IPS-18c (cell line): ENCODE results near the gene MIB1.
"Not testable (repeated sequence)": the region's sequence is repeated elsewhere in the genome, so short reads cannot be mapped to it uniquely, and the experiment has no call there.

ENCODE experiments used
- H3K4me3 ChIP-seq: 2 replicates; pipeline ENCODE4 v1.7.0; 2013; ENCODE audit warnings: low read depth, mild to moderate bottlenecking, low read length, moderate library complexity; ENCODE audit not compliant: insufficient read depth
- H3K9me3 ChIP-seq: one replicate; pipeline ENCODE4 v1.6.1; 2013; ENCODE audit warnings: mild to moderate bottlenecking, low read length, moderate library complexity; ENCODE audit not compliant: control insufficient read depth, insufficient read depth

Gene MIB1

GRCh38 chr18:21777814-21778213 lies 37.2 kb downstream of the MIB1 start:
- Histone ChIP-seq H3K4me3 (no peak overlapping the region), H3K9me3 (no peaks in the 10 kb centered on the region)

GRCh38 chr18:21786526-21786925 lies 45.9 kb downstream of the MIB1 start:
- Histone ChIP-seq H3K9me3 (no peaks in the 10 kb centered on the region), H3K4me3 (no peak overlapping the region)

GRCh38 chr18:21796089-21796488 lies 55.5 kb downstream of the MIB1 start:
- not testable (repeated sequence) for H3K9me3 ChIP-seq, H3K4me3 ChIP-seq

GRCh38 chr18:21798126-21798525 lies 57.5 kb downstream of the MIB1 start:
- H3K4me3 ChIP-seq = no peak overlapping the region
- H3K9me3 ChIP-seq = no peaks in the 10 kb centered on the region

- H3K9me3 ChIP-seq = no peaks in the 10 kb centered on the region
- H3K4me3 ChIP-seq = no peak overlapping the region
Measured at GRCh38 chr18:21799721-21800120, 59.1 kb downstream of the MIB1 start.

- Histone ChIP-seq H3K4me3 (no peak overlapping the region), H3K9me3 (no peaks in the 10 kb centered on the region)
Measured at GRCh38 chr18:21803495-21803894, 62.9 kb downstream of the MIB1 start.

GRCh38 chr18:21805771-21806366 lies 65.3 kb downstream of the MIB1 start:
- H3K9me3 ChIP-seq = no peaks in the 10 kb centered on the region
- no peak overlapping the region for H3K4me3 ChIP-seq

- H3K4me3 ChIP-seq = no peak overlapping the region
Measured at GRCh38 chr18:21808185-21808584, 67.6 kb downstream of the MIB1 start.

GRCh38 chr18:21809725-21810124 lies 69.1 kb downstream of the MIB1 start:
- H3K4me3 ChIP-seq = no peak overlapping the region
- H3K9me3 ChIP-seq = no peaks in the 10 kb centered on the region

More at GRCh38 chr18:21808185-21808584, 67.6 kb downstream of the MIB1 start:
- no peaks in the 10 kb centered on the region for H3K9me3 ChIP-seq

- no peaks in the 10 kb centered on the region for H3K9me3 ChIP-seq
- H3K4me3 ChIP-seq = no peak overlapping the region
Measured at GRCh38 chr18:21815101-21815500, 74.5 kb downstream of the MIB1 start.

- no peaks in the 10 kb centered on the region for H3K9me3 ChIP-seq
- H3K4me3 ChIP-seq = no peak overlapping the region
Measured at GRCh38 chr18:21820033-21820810, 79.6 kb downstream of the MIB1 start.

GRCh38 chr18:21820811-21821143 lies 80.2 kb downstream of the MIB1 start:
- no peaks in the 10 kb centered on the region for H3K9me3 ChIP-seq
- no peak overlapping the region for H3K4me3 ChIP-seq

GRCh38 chr18:21823848-21824247 lies 83.3 kb downstream of the MIB1 start:
- Histone ChIP-seq H3K9me3 (no peaks in the 10 kb centered on the region), H3K4me3 (no peak overlapping the region)

- Histone ChIP-seq H3K9me3 (no peaks in the 10 kb centered on the region), H3K4me3 (no peak overlapping the region)
Measured at GRCh38 chr18:21826196-21826595, 85.6 kb downstream of the MIB1 start.

GRCh38 chr18:21826641-21827302 lies 86.2 kb downstream of the MIB1 start:
- H3K4me3 ChIP-seq = no peak overlapping the region
- H3K9me3 ChIP-seq = no peaks in the 10 kb centered on the region

- no peaks in the 10 kb centered on the region for H3K9me3 ChIP-seq
- H3K4me3 ChIP-seq = no peak overlapping the region
Measured at GRCh38 chr18:21830532-21830931, 89.9 kb downstream of the MIB1 start.

- no peak overlapping the region for H3K4me3 ChIP-seq
- H3K9me3 ChIP-seq = no peaks in the 10 kb centered on the region
Measured at GRCh38 chr18:21831413-21831831, 90.8 kb downstream of the MIB1 start.

GRCh38 chr18:21833604-21834298 lies 93.2 kb downstream of the MIB1 start:
- Histone ChIP-seq H3K9me3 (no peaks in the 10 kb centered on the region), H3K4me3 (no peak overlapping the region)
